PC-9 (cell line): ENCODE data around the gene ZBED1. TPM values are rescaled to one million over a fixed set of nuclear protein-coding genes. Genes with fewer than 3 reads are reported as not detected.
"Not testable (repeated sequence)": the region's sequence is repeated elsewhere in the genome, so short reads cannot be mapped to it uniquely, and the experiment has no call there.

Experiments used
- BruUV-seq: library from RNA; stranded (reverse); fragments of 400-500 nt; replicated peaks from 2 replicates; lab custom pipeline; 2021; lab: Mats Ljungman, UMichigan
- CTCF ChIA-PET: fragments of 300-600 bp; sonication (Branson Sonifier 250); formaldehyde crosslinking; loops from one replicate; lab custom pipeline; 2022; ENCODE audit warnings: antibody characterized with exemption; lab: Charles Lee
- POLR2A ChIA-PET: fragments of 300-600 bp; sonication (Branson Sonifier 250); formaldehyde crosslinking; loops from one replicate; lab custom pipeline; 2022; ENCODE audit warnings: antibody characterized with exemption; ENCODE audit not compliant: unreplicated experiment; lab: Charles Lee
- DNase-seq, 2 experiments: peaks; one replicate each; pipeline versions ENCODE4 v3.0.0 to v3.0.0-alpha.2; 2015 to 2022; ENCODE audit warnings: mixed read lengths in 1 of 2
- H2AFZ ChIP-seq: fragments of 200-600 bp; sonication (generic); 2 replicates; pipeline ENCODE4 v1.8.1; 2017; ENCODE audit warnings: antibody characterized with exemption
- H3F3A ChIP-seq: fragments of 200-600 bp; sonication (generic); 2 replicates; pipeline ENCODE4 v1.8.1; 2017; ENCODE audit warnings: antibody characterized with exemption, mild to moderate bottlenecking, low read depth; ENCODE audit not compliant: insufficient read depth
- H3K27ac ChIP-seq: fragments of 200-600 bp; sonication (generic); 2 replicates; pipeline ENCODE4 v1.6.1; 2016; ENCODE audit warnings: mixed run types
- H3K27me3 ChIP-seq: fragments of 200-600 bp; sonication (generic); 2 replicates; pipeline ENCODE4 v1.6.1; 2016; ENCODE audit warnings: low read depth, mixed run types; ENCODE audit not compliant: insufficient read depth
- H3K36me3 ChIP-seq: fragments of 200-600 bp; sonication (generic); 2 replicates; pipeline ENCODE4 v1.6.1; 2016; ENCODE audit warnings: low read depth, mixed run types
- H3K4me1 ChIP-seq: fragments of 200-600 bp; sonication (generic); replicated peaks from 2 replicates; pipeline ENCODE4 v1.6.1; 2016; ENCODE audit warnings: mixed run types; ENCODE audit not compliant: insufficient read depth
- H3K4me2 ChIP-seq: fragments of 200-600 bp; sonication (generic); 2 replicates; pipeline ENCODE4 v1.6.1; 2017; ENCODE audit warnings: mixed run types
- H3K4me3 ChIP-seq: fragments of 200-600 bp; sonication (generic); 2 replicates; pipeline ENCODE4 v1.6.1; 2016; ENCODE audit warnings: mixed run types
- H3K79me2 ChIP-seq: fragments of 200-600 bp; sonication (generic); 2 replicates; pipeline ENCODE4 v1.6.1; 2017; ENCODE audit warnings: low read depth, mixed run types
- H3K9me2 ChIP-seq: fragments of 200-600 bp; sonication (generic); 2 replicates; pipeline ENCODE4 v1.8.1; 2017; ENCODE audit warnings: mild to moderate bottlenecking; ENCODE audit not compliant: insufficient read depth
- H3K9me3 ChIP-seq: fragments of 200-600 bp; sonication (generic); 2 replicates; pipeline ENCODE4 v1.8.1; 2016; ENCODE audit warnings: low read depth; ENCODE audit not compliant: insufficient read depth
- H4K20me1 ChIP-seq: fragments of 200-600 bp; sonication (generic); 2 replicates; pipeline ENCODE4 v1.8.1; 2017; ENCODE audit not compliant: insufficient read depth
- CTCF ChIP-seq: fragments of 200-600 bp; sonication (generic); conservative IDR thresholded peaks from 2 replicates; pipeline ENCODE4 v1.6.1; 2017; ENCODE audit warnings: mixed run types, antibody characterized with exemption, mild to moderate bottlenecking, moderate library complexity
- EZH2 ChIP-seq: fragments of 200-600 bp; sonication (generic); IDR thresholded peaks from 2 replicates; pipeline ENCODE4 v1.8.0; 2017; ENCODE audit warnings: antibody characterized with exemption, low read depth
- intact Hi-C: fragments of 100-400 bp; cut with micrococcal nuclease; formaldehyde crosslinking; loops from one replicate; pipeline ENCODE4 v1.10.0; 2022; ENCODE audit not compliant: unreplicated experiment
- total RNA-seq: library from RNA; stranded (reverse); gene quantifications from 2 replicates; pipeline ENCODE4 v1.2.3, GENCODE V29; 2021

Gene ZBED1
- total RNA-seq, 1 experiment from 2014 or later, result 11.1 TPM

GRCh38 chrX:2508648-2509335 is 8.0 kb upstream of the ZBED1 start:
- H3K9me2 ChIP-seq, result no peaks in the 10 kb centered on the region
- H3K4me2 ChIP-seq, result no peak overlapping the region
- DNase-seq, result no peak
- TF ChIP-seq CTCF, result no peak
- no peak for TF ChIP-seq EZH2
- H3K9me3 ChIP-seq, result no peaks in the 10 kb centered on the region
- no peak overlapping the region for H2AFZ ChIP-seq
- no peaks in the 10 kb centered on the region for H3K27me3 ChIP-seq
- H3K4me3 ChIP-seq, result no peak overlapping the region
- no peaks in the 10 kb centered on the region for H3F3A ChIP-seq
- H3K79me2 ChIP-seq, result no peaks in the 10 kb centered on the region
- H3K4me1 ChIP-seq, result no peaks in the 10 kb centered on the region
- ChIA-PET POLR2A (no interaction called here), CTCF (no interaction called here)
- no TSS peak for BruUV-seq
- intact Hi-C loops, result no loop called here
- no peaks in the 10 kb centered on the region for H3K36me3 ChIP-seq
- H4K20me1 ChIP-seq, result no peaks in the 10 kb centered on the region
- H3K27ac ChIP-seq, result no peak overlapping the region

GRCh38 chrX:2507904-2508627 is 7.3 kb upstream of the ZBED1 start:
- H3K27ac ChIP-seq, result no peak overlapping the region
- peaks cover 4% of the 10 kb centered on the region; the same call in 1 of the 2 replicates for H3F3A ChIP-seq
- no peak for TF ChIP-seq CTCF
- TF ChIP-seq EZH2, result no peak
- BruUV-seq, result no TSS peak
- ChIA-PET CTCF (no interaction called here), POLR2A (no interaction called here)
- H3K79me2 ChIP-seq, result no peaks in the 10 kb centered on the region
- DNase-seq, result no peak
- peaks cover under 1% of the 10 kb centered on the region; the same call in 1 of the 2 replicates for H3K4me1 ChIP-seq
- no peaks in the 10 kb centered on the region for H3K36me3 ChIP-seq
- intact Hi-C loops, result no loop called here
- no peak overlapping the region for H3K4me3 ChIP-seq
- H2AFZ ChIP-seq, result no peak overlapping the region
- no peaks in the 10 kb centered on the region for H3K9me2 ChIP-seq
- H3K9me3 ChIP-seq, result no peaks in the 10 kb centered on the region
- H3K4me2 ChIP-seq, result no peak overlapping the region
- no peaks in the 10 kb centered on the region for H4K20me1 ChIP-seq
- no peaks in the 10 kb centered on the region for H3K27me3 ChIP-seq

DNA sequence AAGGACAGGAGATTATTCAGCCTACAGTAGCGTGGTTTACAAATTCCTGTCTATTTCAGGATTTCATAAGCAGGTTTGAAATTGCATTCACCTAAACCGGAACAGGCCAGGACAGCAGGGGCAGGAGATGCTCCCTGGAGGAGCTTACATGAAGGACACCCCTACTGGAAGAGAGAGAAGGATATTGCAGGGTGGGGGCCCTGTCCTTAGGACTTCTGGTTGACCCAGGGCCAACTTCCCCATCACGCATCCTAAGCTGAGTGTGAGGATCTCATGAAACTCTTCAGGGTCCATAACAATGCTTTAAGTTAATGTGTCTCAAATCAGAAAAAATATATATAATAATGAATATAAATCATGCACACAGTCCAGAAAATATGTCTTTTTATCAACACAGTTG is 6.4 kb upstream of the ZBED1 start:
- Histone ChIP-seq H3F3A (peaks cover 10% of the 10 kb centered on the region; the same call in 1 of the 2 replicates), H3K4me3 (no peak overlapping the region), H2AFZ (no peak overlapping the region), H3K27ac (no peak overlapping the region), H4K20me1 (no peaks in the 10 kb centered on the region), H3K27me3 (no peaks in the 10 kb centered on the region), H3K4me2 (no peak overlapping the region), H3K4me1 (peaks cover 10% of the 10 kb centered on the region; the same call in 1 of the 2 replicates), H3K9me2 (no peaks in the 10 kb centered on the region), H3K9me3 (no peaks in the 10 kb centered on the region), H3K36me3 (no peaks in the 10 kb centered on the region), H3K79me2 (no peaks in the 10 kb centered on the region)
- no TSS peak for BruUV-seq
- TF ChIP-seq CTCF (no peak), EZH2 (no peak)
- DNase-seq, result no peak
- intact Hi-C loops, result no loop called here
- ChIA-PET POLR2A (no interaction called here), CTCF (no interaction called here)

- H3K4me2 ChIP-seq, H3K36me3 ChIP-seq, intact Hi-C loops, H3K9me2 ChIP-seq, POLR2A ChIA-PET, CTCF ChIA-PET, H2AFZ ChIP-seq, DNase-seq, BruUV-seq, H3K4me3 ChIP-seq, H3K9me3 ChIP-seq, H3K27ac ChIP-seq, H3K79me2 ChIP-seq, H3K27me3 ChIP-seq, H4K20me1 ChIP-seq: not testable (repeated sequence)
- Histone ChIP-seq H3K4me1 (peaks cover 13% of the 10 kb centered on the region; the same call in 1 of the 2 replicates), H3F3A (peaks cover 10% of the 10 kb centered on the region; the same call in 1 of the 2 replicates)
Measured at GRCh38 chrX:2505341-2505740, 4.6 kb upstream of the ZBED1 start.
